Measurements from ENCODE around the gene SASH1.

SASH1 gene

DNA sequence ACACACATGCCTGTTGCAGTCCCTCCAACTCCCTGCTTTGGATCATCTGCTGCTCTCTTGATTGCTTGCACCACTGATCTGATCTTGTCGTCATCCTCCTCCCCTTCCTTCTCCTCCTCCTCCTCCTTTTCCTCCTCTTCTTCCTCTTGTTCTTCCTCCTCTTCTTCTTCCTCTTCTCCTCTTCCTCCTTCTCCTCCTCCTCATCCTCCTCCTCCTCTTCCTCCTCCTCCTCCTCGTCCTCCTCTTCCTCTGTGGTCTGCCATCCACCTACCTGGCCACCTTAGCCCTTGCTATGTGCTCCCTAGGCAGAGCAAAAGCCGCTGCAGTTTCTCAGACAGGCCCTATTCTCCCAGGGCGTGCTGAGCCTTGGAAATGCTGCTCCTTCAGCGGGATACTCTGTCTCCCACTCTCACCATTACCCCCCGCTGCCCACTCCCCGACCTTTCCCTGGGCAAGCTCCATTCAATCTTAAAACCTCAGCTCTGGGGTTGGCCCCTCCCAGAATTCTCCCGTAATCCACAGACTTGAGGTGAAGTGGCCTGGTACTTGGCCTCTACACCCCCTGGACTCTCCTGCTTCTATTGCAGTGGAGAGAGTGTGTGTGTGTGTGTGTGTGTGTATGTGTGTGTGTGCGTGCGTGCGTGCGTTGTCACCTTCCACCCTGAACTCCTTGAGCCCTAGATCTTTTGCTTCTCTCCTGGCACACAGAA lies 105.0 kb downstream of the SASH1 start:
- H3K9me3 ChIP-seq (ENCODE audit: insufficient read depth, low read length): no peaks in the 10 kb centered on the region
- H3K27ac ChIP-seq (ENCODE audit: low read depth, low read length): no peak overlapping the region
- H3K36me3 ChIP-seq (ENCODE audit: low read length): no peaks in the 10 kb centered on the region
- H3K4me2 ChIP-seq (ENCODE audit: low read depth, low read length, poor library complexity, severe bottlenecking): no peak overlapping the region
- no peak overlapping the region for H3K9ac ChIP-seq (ENCODE audit: low read length)
- no peak for TF ChIP-seq EZH2phosphoT487 (conservative IDR thresholded peaks at IDR 0.05; ENCODE audit: low read length)
- no peak for TF ChIP-seq CTCF (IDR thresholded peaks at IDR 0.05; ENCODE audit: insufficient read depth, low read length, poor library complexity, severe bottlenecking)
- H3K27me3 ChIP-seq (ENCODE audit: low read length): no peaks in the 10 kb centered on the region
- no peaks in the 10 kb centered on the region for H3K9me2 ChIP-seq (replicated peaks; ENCODE audit: insufficient read depth, low read length)
- H3K79me2 ChIP-seq (ENCODE audit: insufficient read depth, low read length): no peaks in the 10 kb centered on the region
- H3F3A ChIP-seq (ENCODE audit: insufficient read depth): no peaks in the 10 kb centered on the region
- no peak overlapping the region for H2AFZ ChIP-seq (ENCODE audit: low read depth, low read length, severe bottlenecking)
- H3K4me3 ChIP-seq (ENCODE audit: insufficient read depth, low read length, poor library complexity, severe bottlenecking): no peak overlapping the region
- no peaks in the 10 kb centered on the region for H4K20me1 ChIP-seq (ENCODE audit: low read depth, low read length)

DNA sequence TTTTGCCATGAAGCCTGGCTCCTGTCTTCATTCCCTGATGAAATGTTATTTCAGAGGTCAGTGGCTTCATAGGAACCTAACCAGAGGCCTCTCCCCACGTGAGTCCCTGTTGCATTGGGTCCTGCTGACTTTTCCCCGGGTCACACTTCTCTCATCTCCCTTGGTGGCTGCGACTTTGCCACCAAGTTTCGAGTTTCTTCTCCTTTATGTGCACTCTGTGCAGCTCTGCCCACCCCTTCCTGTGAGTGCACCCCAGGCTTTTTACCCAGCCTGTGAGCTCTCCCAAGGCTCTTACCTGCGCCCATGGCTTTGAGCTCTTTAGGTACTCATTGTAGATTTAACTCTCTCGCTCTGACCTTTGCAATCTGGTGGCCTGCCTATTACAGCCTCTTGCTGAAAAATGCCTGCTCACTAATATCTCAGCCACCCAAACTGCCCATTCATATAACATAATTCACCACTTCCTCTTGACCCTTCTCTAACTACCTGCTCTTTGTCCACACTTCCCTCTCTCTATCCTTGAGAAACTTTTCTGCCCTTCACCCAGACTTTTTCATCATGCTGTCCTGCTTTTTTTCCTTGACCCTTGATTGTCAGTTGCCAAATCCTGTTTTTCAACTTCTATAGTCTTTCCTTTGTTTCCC lies 105.9 kb downstream of the SASH1 start:
- Histone ChIP-seq H3K9me2 (replicated peaks; ENCODE audit: insufficient read depth, low read length) (no peaks in the 10 kb centered on the region), H3K36me3 (ENCODE audit: low read length) (no peaks in the 10 kb centered on the region), H3F3A (ENCODE audit: insufficient read depth) (no peaks in the 10 kb centered on the region), H3K4me3 (ENCODE audit: insufficient read depth, low read length, poor library complexity, severe bottlenecking) (no peak overlapping the region), H3K27ac (ENCODE audit: low read depth, low read length) (no peak overlapping the region), H3K4me2 (ENCODE audit: low read depth, low read length, poor library complexity, severe bottlenecking) (no peak overlapping the region), H3K9me3 (ENCODE audit: insufficient read depth, low read length) (no peaks in the 10 kb centered on the region), H2AFZ (ENCODE audit: low read depth, low read length, severe bottlenecking) (no peak overlapping the region), H3K27me3 (ENCODE audit: low read length) (no peaks in the 10 kb centered on the region), H3K79me2 (ENCODE audit: insufficient read depth, low read length) (no peaks in the 10 kb centered on the region), H3K9ac (ENCODE audit: low read length) (no peak overlapping the region), H4K20me1 (ENCODE audit: low read depth, low read length) (no peaks in the 10 kb centered on the region)
- TF ChIP-seq CTCF (IDR thresholded peaks at IDR 0.05; ENCODE audit: insufficient read depth, low read length, poor library complexity, severe bottlenecking) (no peak), EZH2phosphoT487 (conservative IDR thresholded peaks at IDR 0.05; ENCODE audit: low read length) (no peak)

- no peak for TF ChIP-seq EZH2phosphoT487 (conservative IDR thresholded peaks at IDR 0.05; ENCODE audit: low read length)
- TF ChIP-seq CTCF (IDR thresholded peaks at IDR 0.05; ENCODE audit: insufficient read depth, low read length, poor library complexity, severe bottlenecking): no peak
Observed at GRCh38 chr6:148450866-148451265, 108.2 kb downstream of the SASH1 start.

More at GRCh38 chr6:148450866-148451265, 108.2 kb downstream of the SASH1 start:
- Histone ChIP-seq H3K27me3 (ENCODE audit: low read length) (no peaks in the 10 kb centered on the region), H3K27ac (ENCODE audit: low read depth, low read length) (no peak overlapping the region), H3K9me2 (replicated peaks; ENCODE audit: insufficient read depth, low read length) (no peaks in the 10 kb centered on the region), H3K4me2 (ENCODE audit: low read depth, low read length, poor library complexity, severe bottlenecking) (no peak overlapping the region), H3K9ac (ENCODE audit: low read length) (no peak overlapping the region), H3F3A (ENCODE audit: insufficient read depth) (no peaks in the 10 kb centered on the region), H2AFZ (ENCODE audit: low read depth, low read length, severe bottlenecking) (no peak overlapping the region), H3K4me3 (ENCODE audit: insufficient read depth, low read length, poor library complexity, severe bottlenecking) (no peak overlapping the region), H3K36me3 (ENCODE audit: low read length) (no peaks in the 10 kb centered on the region), H3K9me3 (ENCODE audit: insufficient read depth, low read length) (no peaks in the 10 kb centered on the region), H3K79me2 (ENCODE audit: insufficient read depth, low read length) (no peaks in the 10 kb centered on the region), H4K20me1 (ENCODE audit: low read depth, low read length) (no peaks in the 10 kb centered on the region)

Data from SU-DHL-6 (cell line).